Stimulated activated CD8-positive, alpha-beta memory T cell treated with anti-CD3 and anti-CD28 coated beads, Interleukin-7, amount 100 ng/mL, for 4 hours (primary cell): ENCODE data around the gene PRDM11.
A peak's percentile ranks its signal among the peaks of the same experiment; 100 is the strongest.
"Not testable (repeated sequence)": the region's sequence is repeated elsewhere in the genome, so short reads cannot be mapped to it uniquely, and the experiment has no call there.

Experiments used
- DNase-seq, 2 donors: peaks; one replicate each; pipeline ENCODE4 v3.0.0-alpha.2; 2020; ENCODE audit warnings: low read depth in 2 of 2

The PRDM11 gene

GRCh38 chr11:45146072-45147016 lies at the start of gene PRDM11:
PRDM11 (plus strand) TSS chr11:45146639; CDS start chr11:45181767, 35,128 bp downstream.
- DNase-seq: peak; percentile 32 to 67

- DNase-seq: no peak
Measured at GRCh38 chr11:45097721-45098493, 48.5 kb upstream of the PRDM11 start.

GRCh38 chr11:45098929-45099328 lies 47.5 kb upstream of the PRDM11 start:
- no peak for DNase-seq

GRCh38 chr11:45100339-45100738 lies 46.1 kb upstream of the PRDM11 start:
- DNase-seq: no peak

- no peak for DNase-seq
Measured at GRCh38 chr11:45102361-45102809, 44.1 kb upstream of the PRDM11 start.

GRCh38 chr11:45102810-45103621 lies 43.4 kb upstream of the PRDM11 start:
- peak; percentile 69 to 72 for DNase-seq

- no peak for DNase-seq
Measured at GRCh38 chr11:45104006-45104789, 42.2 kb upstream of the PRDM11 start.

- DNase-seq: no peak
Measured at GRCh38 chr11:45104790-45105084, 41.7 kb upstream of the PRDM11 start.

- peak; percentile 20 to 43 for DNase-seq
Measured at GRCh38 chr11:45105233-45105983, 41.0 kb upstream of the PRDM11 start.

GRCh38 chr11:45105984-45106375 lies 40.5 kb upstream of the PRDM11 start:
- DNase-seq: no peak

- DNase-seq: no peak
Measured at GRCh38 chr11:45106440-45106839, 40.0 kb upstream of the PRDM11 start.

- DNase-seq: no peak
Measured at GRCh38 chr11:45107029-45107428, 39.4 kb upstream of the PRDM11 start.

GRCh38 chr11:45108070-45109064 lies 38.1 kb upstream of the PRDM11 start:
- DNase-seq: no peak

- no peak for DNase-seq
Measured at GRCh38 chr11:45109400-45109799, 37.0 kb upstream of the PRDM11 start.

- peak in 1 of 2 donors; percentile 13 for DNase-seq
Measured at GRCh38 chr11:45110562-45110961, 35.9 kb upstream of the PRDM11 start.

GRCh38 chr11:45113807-45114206 lies 32.6 kb upstream of the PRDM11 start:
- DNase-seq: no peak

- not testable (repeated sequence) for DNase-seq
Measured at GRCh38 chr11:45127836-45128235, 18.6 kb upstream of the PRDM11 start.

GRCh38 chr11:45133878-45134277 lies 12.6 kb upstream of the PRDM11 start:
- DNase-seq: no peak

GRCh38 chr11:45141171-45141570 lies 5.3 kb upstream of the PRDM11 start:
- no peak for DNase-seq
